A673 (cell line): Measurements from ENCODE around the gene MRPL28. TPM values are rescaled to one million over a fixed set of nuclear protein-coding genes. Genes with fewer than 3 reads are reported as not detected.

Source experiments
- BruUV-seq: library from RNA; stranded (reverse); fragments of 400-500 nt; replicated peaks from 2 replicates; lab custom pipeline; 2021; lab: Mats Ljungman, UMichigan
- CTCF ChIA-PET: fragments of 300-600 bp; sonication (Branson Sonifier 250); formaldehyde crosslinking; loops from one replicate; lab custom pipeline; 2022; ENCODE audit warnings: antibody characterized with exemption; lab: Charles Lee
- POLR2A ChIA-PET: fragments of 300-600 bp; sonication (Branson Sonifier 250); formaldehyde crosslinking; loops from one replicate; lab custom pipeline; 2022; ENCODE audit warnings: antibody characterized with exemption; ENCODE audit not compliant: low non-redundant PET; lab: Charles Lee
- DNase-seq: peaks from one replicate; pipeline ENCODE4 v3.0.0-alpha.2; 2015; ENCODE audit warnings: low spot score
- H3K27ac ChIP-seq: fragments of 200-600 bp; sonication (generic); 2 replicates; pipeline ENCODE4 v1.5.1; 2016; ENCODE audit warnings: mixed run types, low read depth, mild to moderate bottlenecking, mixed read lengths, antibody characterized with exemption, low read length; ENCODE audit not compliant: poor library complexity, severe bottlenecking
- H3K27me3 ChIP-seq: fragments of 200-600 bp; sonication (generic); replicated peaks from 2 replicates; pipeline ENCODE4 v1.6.1; 2017; ENCODE audit warnings: mixed run types, low read depth, mild to moderate bottlenecking, mixed read lengths, antibody characterized with exemption, low read length; ENCODE audit not compliant: insufficient read depth, poor library complexity
- H3K36me3 ChIP-seq: fragments of 200-600 bp; sonication (generic); 2 replicates; pipeline ENCODE4 v1.6.1; 2016; ENCODE audit warnings: mixed run types, mild to moderate bottlenecking, mixed read lengths, antibody characterized with exemption, low read length; ENCODE audit not compliant: insufficient read depth, poor library complexity, severe bottlenecking
- H3K4me1 ChIP-seq: fragments of 200-600 bp; sonication (generic); 2 replicates; pipeline ENCODE4 v1.6.1; 2017; ENCODE audit warnings: mixed run types, mild to moderate bottlenecking, mixed read lengths, antibody characterized with exemption, low read length; ENCODE audit not compliant: insufficient read depth, poor library complexity, severe bottlenecking
- H3K4me3 ChIP-seq: fragments of 200-600 bp; sonication (generic); 2 replicates; pipeline ENCODE4 v1.5.1; 2016; ENCODE audit warnings: low read depth, mixed run types, mild to moderate bottlenecking, mixed read lengths, low read length; ENCODE audit not compliant: poor library complexity, severe bottlenecking
- H3K9me3 ChIP-seq: fragments of 200-600 bp; sonication (generic); 2 replicates; pipeline ENCODE4 v1.6.1; 2016; ENCODE audit warnings: mixed run types, low read depth, mild to moderate bottlenecking, mixed read lengths, antibody characterized with exemption, low read length; ENCODE audit not compliant: poor library complexity, severe bottlenecking
- CTCF ChIP-seq: fragments of 300-800, 200-600 bp; sonication (generic); conservative IDR thresholded peaks from 2 replicates; pipeline ENCODE4 v1.5.1; 2017; ENCODE audit warnings: low read depth, mild to moderate bottlenecking, antibody characterized with exemption, low read length, moderate library complexity, mixed read lengths
- EZH2 ChIP-seq: fragments of 200-600 bp; sonication (generic); IDR thresholded peaks from 2 replicates; pipeline ENCODE4 v1.6.1; 2017; ENCODE audit warnings: borderline replicate concordance, low read depth, mild to moderate bottlenecking, mixed read lengths, antibody characterized with exemption, low read length; ENCODE audit not compliant: poor library complexity, severe bottlenecking
- intact Hi-C: fragments of 100-400 bp; cut with micrococcal nuclease; formaldehyde crosslinking; loops from one replicate; pipeline ENCODE4 v1.10.0; 2022; ENCODE audit not compliant: unreplicated experiment
- total RNA-seq: library from RNA; stranded (reverse); gene quantifications from 2 replicates; pipeline ENCODE4 v1.2.3, GENCODE V29; 2021

MRPL28 gene
- total RNA-seq, 1 experiment from 2014 or later, result 150 TPM

DNA sequence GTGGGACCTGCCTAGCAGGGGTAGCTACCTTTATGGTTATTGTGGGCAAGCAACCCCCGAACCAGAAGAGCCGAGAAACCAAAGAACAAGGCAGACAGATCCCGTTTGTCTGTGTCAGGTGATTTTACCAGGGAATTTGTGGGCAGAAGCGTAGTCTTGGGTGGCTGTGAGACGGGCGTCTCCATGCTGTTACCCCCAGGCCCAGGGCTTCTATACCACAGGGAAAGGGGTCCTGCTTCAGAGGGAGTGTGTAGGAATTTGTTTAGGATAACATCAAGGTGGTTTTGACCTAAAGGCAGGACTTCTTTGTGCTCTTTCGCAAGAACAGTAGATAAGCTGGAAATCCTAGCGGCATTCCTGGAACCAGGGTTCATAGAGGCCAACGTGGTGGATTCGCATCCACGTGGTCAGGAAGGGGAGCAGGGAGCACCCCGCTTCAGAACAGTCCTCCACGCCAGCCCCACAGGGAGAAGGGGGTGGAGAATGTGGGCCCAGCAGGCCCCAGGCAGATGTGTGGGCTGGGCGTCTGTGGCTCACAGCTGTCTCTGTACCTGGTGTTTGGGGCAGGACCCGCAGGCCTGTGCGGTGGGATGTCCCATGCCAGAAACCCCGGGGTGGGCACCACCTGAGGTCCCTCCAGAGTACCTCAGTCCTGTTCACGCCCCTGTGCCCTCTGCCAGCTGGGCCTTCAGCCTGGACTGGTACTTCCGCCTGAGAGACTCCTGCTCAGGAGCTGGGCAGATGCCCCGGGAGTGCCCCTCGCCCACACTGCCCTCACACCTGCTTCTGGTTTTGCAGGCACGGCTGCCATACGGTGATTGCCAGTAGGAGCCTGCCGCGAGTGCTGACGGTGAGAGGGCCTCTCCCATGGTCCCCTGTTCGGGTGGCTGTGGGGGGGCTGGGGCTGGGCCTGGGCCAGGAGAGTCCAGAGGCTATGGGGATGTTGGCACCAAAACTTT, 35.5 kb upstream of the MRPL28 start:
- no peaks in the 10 kb centered on the region for H3K27me3 ChIP-seq
- H3K4me3 ChIP-seq, result no peak overlapping the region
- no peak overlapping the region for H3K27ac ChIP-seq
- ChIA-PET CTCF (no interaction called here), POLR2A (no interaction called here)
- DNase-seq, result no peak
- BruUV-seq, result no TSS peak
- H3K4me1 ChIP-seq, result peaks cover under 1% of the 10 kb centered on the region
- no peak for TF ChIP-seq CTCF
- TF ChIP-seq EZH2, result no peak
- H3K9me3 ChIP-seq, result no peaks in the 10 kb centered on the region
- intact Hi-C loops, result no loop called here
- no peaks in the 10 kb centered on the region for H3K36me3 ChIP-seq

DNA sequence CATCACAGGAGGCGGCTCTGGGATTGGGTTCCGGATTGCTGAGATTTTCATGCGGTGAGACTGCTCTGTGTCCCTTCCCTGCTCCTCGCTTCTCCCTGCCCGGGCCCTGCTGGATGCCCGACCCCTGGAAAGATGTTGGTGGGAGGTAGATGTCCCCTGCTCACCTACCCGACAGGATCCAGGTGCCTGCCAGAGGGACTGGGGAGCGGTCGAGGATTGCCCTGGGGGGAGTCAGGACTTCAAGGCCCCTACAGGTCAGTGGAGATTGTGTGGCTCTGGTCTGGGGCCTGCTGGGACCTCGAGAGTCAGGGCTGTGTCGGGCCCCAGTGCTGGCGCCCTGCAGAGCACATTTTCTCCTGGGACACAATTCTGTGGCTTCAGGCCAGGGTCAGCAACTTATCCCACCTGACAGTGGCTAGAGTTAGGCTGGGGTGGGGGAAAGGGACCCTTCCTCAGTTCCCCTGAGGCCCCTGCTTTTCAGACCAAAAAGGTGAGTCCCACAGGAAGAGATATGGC, 34.7 kb upstream of the MRPL28 start:
- intact Hi-C loops, result loop anchor here (5.0 kb wide), 2 partner anchors 82 to 122 kb away; partner anchors contain the start of gene CAPN15

More for the DNA sequence above, 34.7 kb upstream of the MRPL28 start:
- ChIA-PET CTCF (no interaction called here), POLR2A (no interaction called here)
- BruUV-seq, result no TSS peak
- TF ChIP-seq CTCF (no peak), EZH2 (no peak)
- no peaks in the 10 kb centered on the region for H3K27me3 ChIP-seq
- no peaks in the 10 kb centered on the region for H3K9me3 ChIP-seq
- H3K4me3 ChIP-seq, result no peak overlapping the region
- no peak for DNase-seq
- H3K4me1 ChIP-seq, result peaks cover 6% of the 10 kb centered on the region
- peaks cover 5% of the 10 kb centered on the region for H3K36me3 ChIP-seq
- no peak overlapping the region for H3K27ac ChIP-seq
